HuH-7.5 (cell line): ENCODE results near the gene ASF1B.
"Not testable (repeated sequence)": the region's sequence is repeated elsewhere in the genome, so short reads cannot be mapped to it uniquely, and the experiment has no call there.

Source experiments
- DNase-seq: peaks from one replicate; pipeline ENCODE4 v3.0.0; 2011; ENCODE audit warnings: low spot score

The ASF1B gene

DNA sequence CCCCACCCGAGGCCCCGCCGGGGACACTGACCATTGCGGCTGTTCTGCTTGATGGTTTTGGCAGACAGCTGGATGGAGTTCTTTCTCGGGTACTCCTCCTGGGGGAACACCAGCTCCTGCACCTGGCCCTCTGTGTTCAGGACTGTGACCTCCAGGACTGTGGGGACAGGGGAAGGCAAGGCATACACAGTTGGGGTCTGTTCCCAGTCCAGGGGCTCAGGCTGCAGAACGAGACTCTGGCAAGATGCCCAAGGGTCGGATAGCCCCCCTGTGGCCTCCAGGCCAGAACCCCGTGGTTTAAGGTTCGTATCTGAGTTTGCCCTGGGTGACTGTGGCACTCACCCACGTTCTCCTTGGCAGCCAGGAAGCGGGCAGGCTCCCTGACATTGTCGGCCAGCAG is 22.7 kb upstream of the ASF1B start:
- no peak for DNase-seq

DNA sequence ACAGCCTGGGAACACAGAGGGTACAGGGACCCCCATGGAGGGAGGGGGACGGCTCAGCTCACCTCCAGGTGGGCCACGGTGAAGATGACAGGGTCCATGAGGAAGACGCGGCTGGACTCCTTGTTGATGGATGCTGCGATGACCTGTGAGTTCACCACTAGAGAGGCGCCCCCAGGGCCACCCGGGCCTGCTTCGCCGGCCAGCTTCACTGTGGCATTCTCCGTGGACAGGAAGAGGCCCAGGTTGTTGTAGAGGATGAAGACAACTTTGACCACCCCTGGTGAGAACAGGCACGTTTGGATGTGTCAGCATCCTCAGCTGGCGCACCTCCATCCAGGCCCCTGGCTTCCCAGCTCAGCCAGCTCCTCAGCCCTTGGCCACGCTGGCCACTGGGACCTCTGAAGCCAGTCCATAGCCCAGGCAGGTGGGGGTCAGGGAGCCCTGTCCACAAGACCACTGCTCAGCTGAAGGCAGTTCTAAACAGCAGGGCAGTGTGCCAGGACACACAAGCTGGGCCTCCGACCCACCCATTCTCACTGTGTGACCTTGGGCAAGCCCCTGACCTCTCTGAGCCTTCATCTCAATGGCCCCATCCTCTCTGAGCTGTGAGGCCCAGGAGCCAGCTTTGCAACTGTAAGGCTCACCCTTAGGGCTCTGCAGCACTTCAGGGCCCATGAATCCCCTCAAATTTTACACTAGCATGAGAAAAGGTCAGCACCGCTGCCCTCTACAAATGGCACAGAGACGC is 22.1 kb upstream of the ASF1B start:
- DNase-seq: no peak

DNA sequence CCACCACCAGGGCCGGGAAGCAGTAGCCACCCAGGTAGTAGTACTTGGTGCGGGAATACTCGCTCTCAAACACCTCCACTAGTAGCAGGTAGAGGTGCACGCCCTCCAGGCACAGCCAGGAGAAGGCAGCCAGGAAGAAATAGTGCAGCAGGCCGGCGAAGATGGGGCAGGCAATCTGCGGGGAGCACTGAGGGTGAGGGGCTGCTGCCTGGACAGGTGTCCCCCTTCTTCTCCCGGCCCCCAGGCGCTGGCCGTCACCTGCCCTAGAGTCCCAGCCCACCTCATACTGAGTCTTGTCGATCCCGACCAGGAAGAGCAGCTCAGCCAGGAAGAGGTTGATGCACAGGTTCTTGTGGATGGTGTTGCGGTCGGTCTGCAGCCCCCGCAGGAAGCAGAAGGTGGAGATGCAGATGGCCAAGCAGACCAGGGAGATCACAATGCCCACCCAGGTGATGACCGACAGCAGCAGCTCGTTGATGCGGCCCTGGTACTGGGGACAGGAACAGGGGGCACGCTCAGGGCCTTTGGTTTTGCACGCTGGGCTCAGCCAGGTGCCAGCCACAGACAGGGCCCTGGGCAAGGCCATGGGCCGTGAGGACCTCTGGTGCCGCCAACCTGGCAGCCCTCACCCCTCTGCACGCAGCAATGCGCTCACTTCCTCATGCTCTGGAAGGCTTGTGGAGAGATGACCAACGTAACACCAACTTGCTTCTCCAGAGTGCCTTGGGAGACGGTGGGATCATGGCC is 20.8 kb upstream of the ASF1B start:
- DNase-seq: no peak

DNA sequence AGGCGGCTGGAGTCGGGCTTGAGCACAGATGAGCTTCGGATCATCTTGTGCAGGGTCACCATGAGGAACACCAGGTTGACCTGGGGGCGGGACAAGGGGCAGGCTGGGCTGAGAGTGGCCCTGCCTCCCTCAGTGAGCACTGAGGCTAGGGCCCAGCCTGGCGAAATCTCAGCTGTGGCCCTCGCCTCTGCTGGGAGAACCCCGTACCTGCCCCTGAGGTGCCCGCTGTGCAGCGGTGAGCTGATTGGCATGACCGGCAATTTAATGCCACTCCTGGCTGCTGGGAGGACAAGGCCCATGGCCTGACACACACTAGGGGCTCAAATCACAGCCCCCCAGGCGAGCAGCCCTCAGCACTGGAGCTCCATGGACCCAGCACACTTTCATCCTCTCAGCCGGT is 19.7 kb upstream of the ASF1B start:
- no peak for DNase-seq

DNA sequence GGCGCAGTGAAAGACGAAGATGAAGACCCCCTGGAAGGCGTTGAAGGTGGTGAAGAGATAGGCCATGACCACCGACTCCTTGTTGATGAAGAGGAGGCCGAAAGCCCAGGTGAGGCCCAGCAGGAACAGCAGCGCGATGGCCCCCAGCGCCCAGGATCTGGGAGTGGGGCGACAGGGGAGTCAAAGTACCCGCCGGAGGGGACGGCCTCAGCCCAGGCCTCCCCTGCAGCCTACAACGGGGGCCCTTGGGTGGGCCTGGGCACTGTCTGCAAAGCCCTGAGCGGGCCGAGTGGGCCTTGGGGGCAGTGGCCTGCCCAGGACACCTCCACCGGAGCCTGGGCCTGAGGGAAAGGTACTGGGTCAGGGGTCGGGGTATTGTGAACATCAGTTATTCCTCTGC is 19.0 kb upstream of the ASF1B start:
- no peak for DNase-seq

DNA sequence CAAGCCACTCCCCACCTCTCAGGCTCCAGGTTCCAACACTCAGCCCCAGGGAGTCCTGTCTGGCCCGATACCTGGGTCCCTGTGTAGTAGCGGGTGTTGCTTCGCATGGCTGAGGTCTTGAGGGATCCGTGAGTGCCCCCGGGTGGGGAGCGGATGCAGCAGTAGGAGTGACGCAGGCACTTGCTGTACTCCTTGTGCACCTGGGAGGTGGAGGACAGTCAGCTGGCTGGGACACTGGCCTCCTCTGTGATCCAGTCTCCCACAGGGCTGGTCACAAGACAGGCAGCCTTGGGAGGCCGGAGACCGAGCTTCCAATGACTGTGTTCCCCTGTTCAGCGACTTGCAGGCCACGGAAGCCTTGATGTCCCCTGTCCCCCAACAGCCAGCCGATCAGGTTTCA is 16.3 kb upstream of the ASF1B start:
- DNase-seq: no peak

DNA sequence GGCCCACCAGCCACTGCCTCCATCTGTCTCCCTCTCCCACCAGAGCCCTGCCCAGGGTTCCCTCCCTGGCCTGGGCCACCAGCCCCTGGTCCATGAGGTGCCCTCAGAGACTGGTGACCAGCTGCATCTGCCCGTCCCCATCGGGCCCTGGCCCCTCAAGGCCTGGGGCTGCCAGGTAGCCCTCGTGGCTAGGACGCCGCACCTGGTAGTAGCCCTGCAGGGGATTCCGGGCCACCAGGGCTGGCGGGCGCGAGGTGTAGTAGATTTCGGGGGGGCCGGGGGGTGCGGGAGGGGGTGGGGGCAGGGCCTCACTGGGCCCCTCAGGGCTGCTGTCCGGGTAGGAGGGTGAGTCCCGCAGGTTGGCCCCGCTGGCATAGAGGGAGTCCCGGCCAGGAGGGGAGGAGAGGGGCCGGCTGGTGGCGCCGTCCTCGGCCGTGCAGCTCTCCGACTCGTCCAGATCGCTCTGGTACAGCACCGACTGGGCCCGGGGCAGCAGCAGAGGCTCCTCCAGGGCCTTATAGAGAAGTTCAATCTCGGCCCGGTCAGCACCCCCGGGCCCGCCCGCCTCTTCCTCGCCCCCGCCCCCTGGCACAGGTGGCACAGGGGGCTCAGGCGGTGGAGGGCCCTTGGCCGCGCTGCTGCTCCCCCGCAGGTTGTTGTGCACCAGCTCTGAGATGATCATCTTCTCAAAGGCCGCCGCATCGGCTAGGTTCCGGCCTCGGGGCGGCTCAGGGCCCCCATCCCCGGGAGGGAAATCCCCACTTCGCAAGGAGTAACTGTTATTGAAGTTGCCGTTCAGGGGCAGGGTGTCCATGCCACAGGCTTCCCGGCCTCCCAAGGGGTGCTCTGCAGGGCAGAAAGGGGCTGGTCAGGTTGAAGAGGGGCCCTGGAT is 14.6 kb upstream of the ASF1B start:
- DNase-seq: no peak

DNA sequence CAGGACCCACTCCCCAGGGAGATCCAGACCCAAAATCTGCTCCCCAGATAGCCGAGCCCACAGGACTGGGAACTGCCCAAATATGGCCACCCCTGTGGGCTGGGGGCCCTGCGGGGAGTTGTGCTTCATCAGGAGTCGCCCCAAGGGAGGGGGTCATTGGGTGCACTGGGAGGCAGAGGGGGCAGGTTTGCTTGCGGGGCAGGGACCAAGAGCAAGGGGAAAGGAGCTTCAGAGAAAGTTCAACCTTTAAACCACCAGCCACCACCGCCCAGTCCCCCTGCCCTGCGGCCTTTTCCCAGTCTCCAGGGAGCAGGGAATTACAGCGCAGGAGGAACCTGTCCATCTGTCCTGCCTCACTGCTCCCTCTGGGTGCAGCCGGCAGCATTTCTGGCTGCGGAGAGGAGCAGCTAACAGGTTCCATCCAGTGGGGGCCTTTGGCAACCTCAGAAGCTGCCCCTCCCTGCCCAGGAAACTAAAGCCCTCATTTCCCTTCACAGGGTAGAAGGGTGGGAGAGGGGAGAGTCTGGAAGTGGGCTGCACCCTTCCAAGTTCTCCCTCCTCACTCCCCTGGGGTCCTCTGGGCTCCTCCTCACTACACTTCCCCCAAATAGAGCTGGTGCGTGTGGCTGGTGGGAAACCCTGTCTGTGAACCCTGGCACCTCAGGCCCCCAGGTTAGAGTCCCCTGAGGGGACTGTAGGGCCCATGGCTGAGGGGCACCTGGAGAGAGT is 13.8 kb upstream of the ASF1B start:
- DNase-seq: no peak

DNA sequence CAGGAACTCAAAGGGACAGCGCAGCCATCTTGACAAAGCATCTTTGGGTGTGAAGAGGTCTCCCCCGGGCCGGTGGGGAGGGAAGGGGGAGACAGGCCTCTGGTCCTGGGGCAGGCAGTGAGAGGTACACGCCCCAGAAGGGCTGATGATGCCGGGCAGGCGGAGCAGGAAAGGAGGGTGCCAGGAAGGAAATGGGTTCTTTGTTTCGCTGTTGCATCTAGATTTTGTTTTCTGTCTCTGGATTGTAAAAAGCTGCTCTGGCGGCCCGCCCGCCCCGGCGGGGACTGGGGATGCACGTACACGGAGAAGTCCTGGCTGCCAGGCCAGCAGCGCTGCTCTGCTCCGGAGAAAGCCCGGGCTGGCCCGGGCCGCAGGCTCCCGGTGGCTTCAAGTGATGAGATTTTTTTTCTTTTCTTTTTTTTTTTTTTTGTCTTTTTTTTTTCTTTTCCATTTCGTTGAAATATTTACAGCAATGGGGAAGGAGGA is 13.2 kb upstream of the ASF1B start:
- DNase-seq: no peak

DNA sequence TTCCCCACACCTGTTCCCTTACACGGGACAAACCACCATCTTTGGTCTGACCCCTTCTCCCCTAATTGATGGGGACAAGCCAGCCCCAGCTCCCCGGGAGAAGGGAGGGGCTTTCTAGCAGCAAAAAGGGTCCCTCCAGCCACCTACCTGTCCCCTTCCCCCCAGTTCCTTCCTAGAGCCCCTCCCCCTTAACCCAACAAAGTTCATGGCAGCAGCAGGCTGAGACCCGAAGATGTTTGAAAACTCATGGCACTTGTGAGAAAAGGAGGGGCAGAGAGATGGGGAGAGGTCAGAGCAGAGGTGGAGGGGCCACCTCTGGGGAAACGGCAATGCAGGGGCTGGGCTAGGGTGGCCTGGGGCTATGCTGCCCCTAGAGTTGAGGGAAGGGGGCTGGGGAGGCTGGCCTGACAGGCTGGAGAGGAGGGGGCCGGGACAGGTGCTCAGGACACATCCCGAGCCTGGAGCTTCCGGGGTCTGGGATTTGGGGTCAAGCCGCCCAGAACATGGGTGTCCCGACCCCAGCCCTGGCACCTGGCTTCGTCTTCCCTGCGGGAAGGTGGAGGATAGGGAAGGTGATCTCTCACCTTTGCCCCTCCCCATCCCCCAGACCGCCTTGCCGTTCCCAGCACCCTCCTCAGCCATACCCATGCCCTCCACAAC is 12.5 kb upstream of the ASF1B start:
- DNase-seq: no peak

DNA sequence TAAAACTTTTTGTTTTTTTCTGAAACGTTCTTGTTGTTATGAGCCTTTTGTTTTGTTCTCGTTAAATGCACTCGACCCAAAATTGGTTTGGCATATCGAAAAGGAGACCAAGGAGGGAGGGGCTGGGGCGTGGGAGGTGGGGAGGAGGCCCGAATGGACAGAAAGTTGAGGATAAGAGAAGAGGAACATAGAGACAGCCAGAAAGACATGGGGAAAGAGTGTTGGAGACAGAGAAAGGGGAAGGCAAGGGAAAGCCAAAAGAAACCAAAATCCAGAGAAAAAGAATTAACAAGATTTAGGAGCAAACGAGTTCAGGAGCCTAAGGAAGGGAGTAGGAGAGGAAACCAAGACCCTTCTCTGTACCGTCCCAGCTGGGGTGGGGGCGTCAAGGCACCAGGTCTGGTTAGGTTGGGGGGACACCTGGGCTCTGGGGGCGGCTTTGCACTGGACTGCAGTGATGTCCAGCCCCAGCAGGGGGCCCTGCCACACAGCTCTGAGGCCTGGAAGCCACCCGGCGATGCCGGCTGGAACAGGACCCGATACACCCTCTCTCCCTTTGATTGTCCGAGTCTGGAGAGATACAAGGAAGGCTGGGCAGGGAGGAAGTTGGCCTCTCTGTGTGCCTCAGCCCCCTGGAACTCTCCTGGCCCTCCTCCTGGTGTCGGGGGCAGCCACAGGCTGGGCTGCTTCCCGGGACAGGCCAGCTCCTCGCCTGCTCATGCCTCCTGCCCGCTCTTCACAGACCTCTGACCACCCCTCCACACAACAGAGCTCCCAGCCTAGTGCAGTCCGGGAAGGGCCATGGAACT is 11.6 kb upstream of the ASF1B start:
- peak; percentile 95 for DNase-seq

DNA sequence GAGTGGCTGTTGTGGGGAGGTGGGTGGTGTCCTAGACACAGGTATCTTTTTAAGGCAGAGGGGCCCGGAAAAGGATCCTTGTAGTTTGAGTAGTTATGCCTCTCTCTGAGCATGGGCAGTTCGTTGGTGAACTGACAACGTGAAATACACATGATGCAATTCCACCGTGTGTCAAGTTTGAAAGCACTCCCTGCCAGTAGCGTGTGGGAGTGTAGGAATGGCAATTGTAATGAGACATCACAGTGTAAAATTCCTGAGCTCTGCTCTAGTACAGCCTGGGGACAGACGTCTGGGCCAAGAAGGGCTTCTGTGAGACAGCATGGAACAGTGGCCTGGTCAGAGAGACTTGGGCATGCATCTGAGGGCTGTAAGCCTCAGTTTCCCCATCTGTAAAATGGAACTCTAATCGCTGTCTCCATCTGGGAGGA is 10.4 kb upstream of the ASF1B start:
- DNase-seq: no peak

DNA sequence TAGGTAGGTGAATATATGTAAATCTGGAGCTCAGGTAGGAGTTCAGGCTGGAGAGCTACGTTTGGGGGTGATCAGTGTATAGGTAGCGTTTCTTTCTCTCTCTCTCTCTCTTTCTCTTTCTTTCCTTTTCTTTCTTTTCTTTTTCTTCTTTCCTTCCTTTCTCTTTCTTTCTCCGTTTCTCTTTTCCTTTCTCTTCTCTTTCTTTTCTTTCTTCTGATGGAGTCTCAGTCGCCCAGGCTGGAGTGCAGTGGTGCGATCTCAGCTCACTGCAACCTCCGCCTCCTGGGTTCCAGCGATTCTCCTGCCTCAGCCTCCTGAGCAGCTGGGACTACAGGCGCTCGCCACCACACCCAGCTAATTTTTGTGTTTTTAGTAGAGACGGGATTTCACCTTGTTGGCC is 9.8 kb upstream of the ASF1B start:
- DNase-seq: not testable (repeated sequence)

DNA sequence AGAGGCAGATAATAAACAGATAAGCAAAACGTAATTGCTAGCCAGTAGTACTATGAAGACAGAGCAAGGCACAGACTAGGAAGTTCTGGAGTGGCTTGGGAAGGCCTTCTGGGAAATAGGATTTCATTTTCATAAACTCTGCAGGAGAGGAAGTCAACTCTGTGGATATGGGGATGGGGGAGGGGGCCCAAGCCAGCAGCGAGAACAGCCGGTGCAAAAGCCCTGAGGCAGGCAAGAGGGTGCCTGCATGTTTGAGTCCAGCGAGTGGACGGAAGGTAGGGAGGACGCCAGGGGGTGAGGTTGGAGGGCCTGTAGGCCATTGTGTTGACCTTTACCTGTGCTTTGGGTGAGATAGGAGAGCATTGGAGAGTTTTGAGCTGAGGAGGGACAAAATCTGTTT is 9.0 kb upstream of the ASF1B start:
- DNase-seq: no peak

DNA sequence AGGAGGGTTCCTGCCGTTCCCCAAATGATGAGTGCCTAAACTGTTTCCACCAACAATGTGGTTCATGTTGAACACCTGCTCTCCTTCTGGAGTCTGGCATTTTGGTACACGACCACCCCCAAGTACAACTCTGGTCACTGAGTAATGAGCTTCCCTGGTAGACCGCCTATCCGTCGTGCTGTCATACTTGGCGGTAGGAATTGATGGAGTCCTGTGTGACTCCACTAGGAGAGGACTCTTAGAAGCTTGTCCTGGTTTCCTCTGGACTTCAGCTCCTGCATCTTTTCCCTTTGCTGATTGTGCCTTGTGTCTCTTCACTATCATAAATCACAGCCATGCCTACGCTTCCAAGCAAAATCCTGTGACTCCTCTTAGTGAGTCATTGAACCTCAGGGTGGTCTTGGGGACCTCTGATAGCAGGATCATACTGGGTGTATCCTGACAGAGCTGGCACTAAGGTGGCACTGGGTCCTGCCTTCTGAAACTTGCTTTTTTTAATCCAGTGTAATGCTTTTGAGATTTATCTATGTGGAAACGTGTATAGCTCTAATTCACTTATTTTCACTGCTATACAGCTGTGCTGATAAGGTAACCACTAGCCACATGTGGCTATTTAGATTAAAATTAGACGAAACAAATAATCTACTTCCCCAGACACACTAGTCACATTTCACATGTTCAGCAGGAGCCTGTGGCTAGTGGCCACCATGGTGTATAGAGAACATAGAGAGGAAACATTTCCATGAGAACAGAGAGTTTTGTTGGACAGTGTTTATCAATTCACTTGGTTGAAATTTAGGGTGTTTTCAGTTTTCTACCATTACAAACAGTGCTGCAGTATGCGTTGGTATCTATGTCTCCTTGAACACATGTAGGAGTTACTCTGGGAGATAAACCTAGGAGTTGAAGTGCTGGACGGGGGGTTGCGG is 6.1 kb upstream of the ASF1B start:
- DNase-seq: no peak

DNA sequence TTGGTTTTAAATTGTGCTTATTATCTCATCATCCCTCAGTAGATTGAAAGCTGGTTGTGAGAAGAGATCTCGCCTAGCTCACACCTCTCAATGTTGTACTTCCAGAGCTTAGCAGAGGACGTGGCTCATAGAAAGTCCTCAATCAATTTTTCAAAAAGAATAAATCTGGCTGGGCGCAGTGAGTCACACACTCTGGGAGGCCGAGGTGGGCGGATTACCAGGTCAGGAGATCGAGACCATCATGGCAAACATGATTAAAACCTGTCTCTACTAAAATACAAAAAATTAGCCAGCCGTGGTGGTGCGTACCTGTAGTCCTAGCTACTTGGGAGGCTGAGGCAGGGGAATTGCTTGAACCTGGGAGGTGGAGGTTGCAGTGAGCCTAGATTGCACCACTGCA is 4.7 kb upstream of the ASF1B start:
- no peak for DNase-seq

DNA sequence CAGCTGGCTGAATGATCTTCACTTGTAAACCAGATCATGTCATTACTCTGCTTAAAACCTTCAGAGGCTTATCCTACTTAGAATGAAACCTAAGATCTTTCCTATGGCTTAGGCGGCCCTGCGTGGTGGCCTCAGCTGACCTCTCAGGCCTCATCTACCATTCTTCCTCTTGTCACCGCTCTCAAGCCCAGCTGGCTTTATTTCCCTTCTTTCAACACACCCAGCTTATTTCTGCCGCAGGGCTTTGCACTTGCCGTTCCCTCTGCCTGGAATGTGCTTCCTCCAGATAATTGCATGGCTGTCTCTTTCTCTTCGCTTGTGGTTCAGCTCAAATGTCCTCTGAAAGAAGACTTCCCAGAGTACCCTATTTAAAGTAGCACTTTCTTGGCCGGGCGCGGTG is 3.6 kb upstream of the ASF1B start:
- DNase-seq: no peak

DNA sequence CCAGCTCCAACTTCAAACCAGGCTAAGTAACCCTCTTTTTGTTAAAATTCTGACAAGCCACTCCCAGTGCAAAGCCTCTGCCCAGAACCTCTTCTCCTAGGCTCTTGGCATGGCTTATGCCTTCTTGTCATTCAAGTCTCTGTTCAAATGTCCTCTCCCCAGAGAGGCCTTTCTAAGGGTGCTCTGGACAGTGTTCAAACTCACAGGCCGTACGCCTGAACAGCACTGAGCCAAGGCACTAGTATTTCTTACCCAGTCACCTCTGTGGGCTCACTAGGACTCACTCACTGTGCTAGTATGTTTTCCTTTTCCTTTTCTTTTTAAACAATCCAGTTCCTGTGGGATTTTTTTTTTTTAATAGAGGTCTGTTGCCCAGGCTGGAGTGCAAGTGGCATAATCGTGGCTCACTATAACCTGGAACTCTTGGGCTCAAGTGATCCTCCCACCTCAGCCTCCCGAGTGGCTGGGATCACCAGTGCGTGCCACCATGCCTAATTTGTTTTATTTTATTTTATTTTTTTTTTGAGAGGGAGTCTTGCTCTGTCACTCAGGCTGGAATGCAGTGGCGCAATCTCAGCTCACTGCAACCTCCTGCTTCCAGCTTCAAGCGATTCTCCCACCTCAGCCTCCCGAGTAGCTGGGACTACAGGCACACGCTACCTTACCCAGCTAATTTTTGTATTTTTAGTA is 2.3 kb upstream of the ASF1B start:
- no peak for DNase-seq

DNA sequence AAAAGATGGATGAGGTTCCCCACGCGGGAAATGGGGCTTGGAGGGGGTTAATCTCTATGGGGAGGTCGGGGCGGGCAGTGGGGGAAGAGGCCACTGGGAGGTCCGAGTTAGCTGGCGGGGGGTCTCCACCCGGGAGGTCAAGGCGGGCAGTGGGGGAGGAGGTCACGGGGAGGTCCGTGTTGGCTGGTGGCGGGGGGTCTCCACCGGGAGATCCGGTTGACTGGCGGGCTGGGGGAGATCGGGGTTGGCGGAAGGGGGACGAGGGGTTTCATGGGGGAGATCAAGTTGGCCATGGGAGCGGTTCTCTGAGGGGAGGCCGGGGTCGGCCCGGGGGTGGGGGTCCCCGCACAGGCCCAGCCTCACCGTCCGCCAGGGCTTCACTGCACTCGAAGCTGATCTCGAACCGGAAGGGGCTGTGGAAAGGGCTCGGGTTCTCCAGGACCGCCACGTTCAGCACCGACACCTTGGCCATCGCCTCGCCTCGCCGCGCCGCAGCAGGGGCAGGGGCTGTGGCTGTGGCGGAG is 342 bp downstream of the ASF1B start:
- no peak for DNase-seq
